HG03460 (cell line): ENCODE data around the gene IGSF11.

ENCODE experiments used
- ATAC-seq: cut with Tn5 transposase; IDR thresholded peaks from one replicate; pipeline ENCODE4 v1.9.1; 2021; ENCODE audit not compliant: unreplicated experiment

The IGSF11 gene

DNA sequence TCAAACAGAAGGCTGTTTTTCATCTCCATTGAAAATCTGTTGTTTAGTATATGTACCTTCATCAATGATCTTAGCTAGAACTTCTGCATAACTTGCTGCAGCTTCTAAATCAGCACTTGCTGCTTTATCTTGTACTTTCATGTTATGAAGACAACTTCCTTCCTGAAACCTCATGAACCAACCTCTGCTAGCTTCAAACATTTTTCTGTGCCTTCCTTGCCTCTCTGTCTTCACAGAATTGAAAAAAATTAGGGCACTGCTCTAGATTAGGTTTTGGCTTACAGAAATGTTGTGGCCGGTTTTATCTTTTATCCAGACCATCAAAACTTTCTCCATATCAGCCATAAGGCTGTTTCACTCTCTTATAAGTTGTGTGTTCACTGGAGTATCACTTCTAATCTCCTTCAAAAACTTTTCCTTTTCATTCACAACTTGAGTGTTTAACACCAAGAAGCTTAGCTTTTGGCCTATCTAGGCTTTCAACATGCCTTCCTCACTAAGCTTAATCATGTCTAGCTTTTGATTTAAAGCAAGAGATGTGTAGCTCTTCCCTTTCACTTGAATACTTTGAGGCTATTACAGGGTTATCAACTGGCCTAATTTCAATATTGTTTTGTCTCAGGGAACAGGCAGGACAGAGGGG, 78.6 kb downstream of the IGSF11 start:
- no peak for ATAC-seq

DNA sequence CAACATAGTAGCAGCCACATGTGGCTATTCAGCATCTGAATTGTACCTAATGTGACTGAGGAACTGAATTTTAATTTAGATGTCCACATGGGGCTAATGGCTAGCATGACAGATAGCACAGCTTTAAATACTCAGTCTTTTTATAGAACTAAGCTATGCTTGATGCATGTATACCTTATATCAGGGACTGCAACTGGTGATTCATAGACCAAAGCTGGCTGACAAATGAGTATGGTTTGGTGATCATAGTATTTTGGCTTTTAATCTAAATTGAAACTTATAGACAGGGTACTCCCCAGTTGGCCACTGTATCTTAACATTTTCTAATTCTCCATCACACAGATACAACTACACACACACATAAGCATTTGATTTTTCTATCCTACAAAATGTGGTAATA, 83.6 kb downstream of the IGSF11 start:
- ATAC-seq, result no peak

DNA sequence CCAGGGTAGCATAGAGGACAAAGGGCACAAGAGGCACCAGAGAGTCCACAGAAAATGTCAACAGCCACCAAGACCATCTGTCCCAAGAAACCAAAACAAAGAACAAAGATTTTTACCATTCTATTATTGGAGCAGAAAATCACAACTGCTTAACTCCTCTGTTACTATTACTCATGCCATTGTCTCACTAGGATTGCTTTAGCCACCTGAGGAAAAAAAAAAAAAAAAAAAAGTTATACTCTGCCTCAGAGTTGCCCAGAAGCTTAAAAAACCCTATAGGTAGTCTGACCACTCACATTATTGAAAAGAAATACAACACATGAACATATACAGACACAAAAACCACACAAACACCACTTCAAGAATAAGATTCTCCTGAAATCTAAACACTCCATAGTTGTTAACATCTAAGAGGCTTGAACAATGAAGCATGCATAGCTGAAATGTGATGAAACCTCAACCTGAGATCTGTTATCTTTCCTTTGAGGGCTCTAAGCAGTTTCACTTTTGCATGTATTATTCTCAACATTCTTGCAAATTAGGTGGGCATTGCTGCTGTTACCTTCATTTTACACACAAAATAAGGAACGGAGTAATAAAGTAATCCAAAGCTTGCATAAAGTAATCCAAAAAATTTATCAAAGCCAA, 85.4 kb downstream of the IGSF11 start:
- ATAC-seq, result no peak

DNA sequence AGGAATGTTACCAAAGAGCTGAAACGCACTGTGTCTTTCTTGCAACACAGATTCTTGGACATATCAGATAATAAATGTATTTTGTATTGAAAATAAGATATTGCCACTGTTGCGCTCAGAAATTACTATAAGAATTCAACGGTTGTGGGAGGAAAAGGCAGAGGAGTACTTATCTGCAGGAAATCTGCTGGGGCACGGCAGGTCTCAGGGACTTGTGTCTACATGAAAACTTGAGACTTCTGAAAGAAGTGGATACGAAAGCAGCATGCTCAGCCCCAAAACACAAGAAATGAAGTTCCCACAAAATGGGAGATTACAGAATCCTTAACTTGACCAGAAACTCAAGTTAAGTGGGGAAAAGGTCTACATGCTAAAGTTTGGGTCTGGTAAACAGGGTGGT, 86.5 kb downstream of the IGSF11 start:
- ATAC-seq, result no peak

DNA sequence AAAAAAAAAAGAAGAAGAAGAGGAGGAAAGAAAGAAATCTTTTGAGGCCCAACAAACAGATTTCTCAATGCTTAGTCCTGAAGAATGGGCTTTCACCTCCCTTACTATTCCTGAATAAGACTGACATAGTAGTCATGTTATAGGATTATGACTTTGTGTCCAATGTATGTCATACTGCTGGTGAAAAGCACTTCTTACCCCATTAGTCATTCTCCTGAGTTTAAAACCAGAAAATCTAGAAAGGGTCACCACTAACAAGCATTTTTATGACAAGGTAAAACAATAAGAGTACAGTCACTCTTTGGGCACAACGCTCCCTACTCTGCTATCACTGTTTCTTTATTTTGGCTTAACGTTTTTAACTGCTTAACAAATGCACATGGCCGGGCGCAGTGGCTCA, 88.2 kb downstream of the IGSF11 start:
- no peak for ATAC-seq

DNA sequence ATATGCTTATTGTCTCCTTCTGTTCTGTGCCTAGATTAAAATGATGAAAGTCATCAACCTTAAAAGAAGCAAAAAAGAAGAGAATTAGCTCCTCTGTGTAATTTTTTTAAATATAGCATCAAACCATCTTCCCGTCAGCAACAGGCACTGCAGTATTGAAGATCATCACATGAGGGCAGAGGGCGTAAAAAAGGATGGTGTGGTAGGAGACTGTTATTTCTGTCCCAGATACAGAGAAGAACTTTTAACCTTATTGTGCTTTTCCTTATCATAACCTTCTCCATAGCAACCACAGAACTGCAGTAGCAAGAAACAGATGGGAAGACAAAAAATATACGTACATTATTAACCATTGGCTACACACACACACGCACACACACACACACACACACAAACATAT, 88.8 kb downstream of the IGSF11 start:
- no peak for ATAC-seq

DNA sequence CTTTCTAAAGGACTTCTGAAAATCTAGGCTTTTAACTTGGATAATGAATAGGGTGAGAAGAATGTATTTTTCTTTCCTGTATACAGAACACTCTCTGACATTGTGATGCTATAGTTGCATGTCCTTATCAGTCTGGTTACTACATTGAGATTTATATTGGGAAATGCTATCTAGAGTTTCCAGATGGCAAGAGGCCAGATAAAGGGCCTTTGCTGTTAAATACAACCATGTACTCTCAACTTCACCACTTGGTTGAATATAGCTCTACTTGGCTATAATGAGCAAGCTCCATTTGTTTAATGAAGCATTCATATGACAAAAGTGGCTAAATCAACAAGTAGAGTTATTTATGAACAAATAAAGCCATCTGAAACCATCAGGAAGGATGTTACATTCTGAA, 91.0 kb downstream of the IGSF11 start:
- no peak for ATAC-seq

DNA sequence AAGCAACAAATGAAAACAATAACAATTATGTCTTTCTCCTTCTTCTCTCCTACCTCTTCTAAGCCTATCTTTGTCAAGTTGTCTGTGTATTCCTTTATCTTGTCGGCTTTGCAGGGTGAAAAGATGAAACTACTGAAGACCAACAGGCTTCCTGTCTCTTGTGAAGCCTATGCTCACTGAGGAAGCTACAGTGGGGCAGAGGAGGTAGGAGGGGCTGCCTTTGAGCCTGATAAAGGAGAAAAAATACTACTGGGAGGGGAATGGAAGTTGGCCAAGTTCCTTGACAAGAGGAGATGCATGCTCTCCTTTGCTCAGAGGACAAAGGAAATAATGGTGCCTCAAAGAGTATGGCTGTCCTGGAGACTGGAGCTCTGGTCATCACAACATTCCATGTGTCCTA, 92.0 kb downstream of the IGSF11 start:
- no peak for ATAC-seq

DNA sequence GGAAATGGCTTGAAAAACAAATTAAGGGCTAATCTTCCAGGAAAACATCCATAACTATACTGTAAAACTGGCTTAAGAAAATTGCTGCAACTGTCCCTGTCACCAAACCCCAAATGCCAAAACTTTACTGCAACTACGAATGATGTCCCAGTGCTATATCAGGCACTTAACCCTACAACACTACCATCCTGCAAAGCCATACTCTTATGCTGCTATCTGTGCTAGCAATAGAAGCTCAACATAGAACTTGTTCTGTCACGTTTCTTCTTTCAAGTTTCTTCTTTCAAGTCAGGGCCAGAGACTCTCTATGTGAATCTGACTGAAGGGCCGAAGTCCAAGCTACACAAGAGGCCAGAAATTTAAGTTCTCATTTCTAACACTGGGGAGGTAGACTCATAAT, 92.5 kb downstream of the IGSF11 start:
- ATAC-seq, result no peak

DNA sequence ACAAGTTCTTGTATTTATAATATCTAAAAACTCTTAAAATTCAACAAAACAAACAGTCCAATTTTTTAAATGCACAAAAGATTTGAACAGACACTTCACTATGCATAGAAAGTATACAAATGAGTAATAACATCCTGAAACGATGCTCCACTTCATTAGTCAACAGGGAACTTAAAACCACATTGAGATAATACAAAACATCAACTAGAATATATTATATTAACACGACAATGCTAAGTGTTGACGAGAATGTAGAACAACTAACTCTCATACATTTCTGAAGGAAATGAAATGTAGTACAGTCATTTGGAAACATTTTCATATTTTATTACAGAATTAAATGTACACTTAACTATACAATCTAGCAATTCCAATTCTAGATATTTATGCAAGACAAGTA, 93.4 kb downstream of the IGSF11 start:
- ATAC-seq, result no peak

DNA sequence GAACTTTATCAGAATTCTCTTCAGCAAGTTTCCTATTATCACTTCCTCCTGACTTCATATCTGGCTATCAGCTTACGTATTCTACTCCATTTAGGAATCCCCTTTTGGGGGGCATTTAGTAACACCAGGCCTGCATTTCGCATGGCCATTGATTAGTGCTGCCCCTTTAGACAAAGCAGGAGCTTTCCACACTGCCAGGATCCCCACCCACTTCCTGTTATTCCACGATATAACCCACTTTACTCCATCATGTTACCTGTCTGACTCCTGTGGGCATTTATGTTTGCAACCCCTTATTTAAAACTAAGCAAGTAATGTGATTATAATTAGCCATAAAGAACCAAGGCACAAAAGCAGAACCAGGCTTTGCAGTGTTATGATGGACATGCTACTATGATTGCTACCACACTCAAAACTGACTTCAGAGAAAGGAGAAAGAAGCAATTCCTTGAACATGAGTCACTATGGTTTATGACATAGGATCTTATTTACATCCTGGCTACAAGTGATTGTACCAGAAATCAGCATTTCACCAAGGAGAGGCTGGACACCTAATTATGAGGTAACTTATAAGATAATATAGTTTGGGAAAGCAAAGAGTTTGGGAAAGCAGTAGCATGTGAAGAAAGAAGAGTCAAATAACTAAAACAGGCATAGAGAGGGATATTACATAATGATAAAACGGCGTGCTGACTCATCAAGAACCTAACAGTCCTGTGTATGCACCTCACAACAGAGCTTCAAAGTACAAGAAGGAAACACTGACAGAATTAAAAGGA, 96.3 kb downstream of the IGSF11 start:
- no peak for ATAC-seq

DNA sequence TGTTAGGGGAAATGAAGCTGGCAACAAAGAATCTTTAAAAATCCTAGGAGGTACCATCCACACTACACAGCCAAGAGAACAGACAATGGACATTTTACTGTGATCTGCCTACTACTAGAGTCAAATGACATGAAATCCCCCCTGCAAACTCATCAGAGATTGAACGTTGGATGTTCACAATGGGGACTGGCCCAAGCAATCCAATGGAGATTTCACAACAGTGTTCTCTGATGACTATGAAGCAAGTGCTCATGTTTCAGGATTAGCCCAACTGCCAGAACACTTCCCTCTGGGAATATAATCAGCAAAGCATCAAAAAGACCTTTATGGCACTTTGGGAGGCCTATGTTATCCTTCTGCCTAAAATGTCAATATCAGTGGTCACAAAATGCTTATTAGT, 97.8 kb downstream of the IGSF11 start:
- ATAC-seq, result no peak

DNA sequence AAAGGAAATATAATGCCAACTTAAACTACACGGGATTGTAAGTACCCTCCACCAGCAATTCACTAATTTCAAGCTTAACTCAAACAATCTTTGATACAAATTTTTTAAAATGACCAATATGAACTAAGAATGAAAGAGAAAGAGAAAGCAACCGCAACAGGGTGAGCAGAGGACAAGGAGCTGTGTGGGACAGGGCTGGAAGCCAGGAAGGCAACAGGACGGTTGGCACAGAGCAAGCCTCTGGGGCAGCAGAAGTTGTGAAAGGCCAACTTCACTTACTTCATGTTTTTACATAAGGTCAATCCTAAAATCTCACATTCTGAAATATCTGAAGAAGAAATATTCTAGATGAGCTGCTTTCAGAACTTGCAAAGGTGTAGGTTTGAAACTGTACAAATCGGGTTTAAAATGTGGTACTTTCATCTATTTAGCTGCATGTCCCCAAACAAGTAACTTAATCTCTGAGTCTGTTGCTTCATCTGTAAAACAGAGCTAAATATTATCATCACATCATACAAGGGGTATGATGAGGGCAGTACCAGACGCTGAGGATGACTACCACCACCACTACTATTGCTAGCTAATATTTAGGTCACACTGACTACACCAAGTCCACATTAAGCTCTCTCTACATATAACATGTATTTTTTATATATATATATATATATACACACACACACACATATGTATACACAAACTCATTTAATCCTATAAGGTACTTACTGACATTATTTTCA, 101.7 kb downstream of the IGSF11 start:
- ATAC-seq, result no peak

DNA sequence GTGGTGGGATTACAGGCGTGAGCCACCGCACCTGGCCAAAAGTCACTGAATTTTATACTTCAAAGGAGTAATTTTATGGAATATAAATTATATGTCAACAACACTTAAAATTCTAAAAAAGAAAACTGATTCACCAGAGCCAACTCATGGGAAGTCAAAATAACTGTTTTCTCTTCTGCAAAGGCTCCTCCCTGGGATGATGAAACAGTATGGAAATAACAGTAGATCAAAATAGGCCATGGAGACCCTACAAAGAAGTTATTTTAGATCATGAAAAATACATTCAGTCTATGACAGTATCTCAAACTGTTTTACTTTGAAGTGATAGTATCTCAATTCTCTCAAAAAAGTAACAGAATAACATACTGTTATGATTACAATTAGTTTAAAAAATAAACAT, 102.7 kb downstream of the IGSF11 start:
- ATAC-seq, result no peak

DNA sequence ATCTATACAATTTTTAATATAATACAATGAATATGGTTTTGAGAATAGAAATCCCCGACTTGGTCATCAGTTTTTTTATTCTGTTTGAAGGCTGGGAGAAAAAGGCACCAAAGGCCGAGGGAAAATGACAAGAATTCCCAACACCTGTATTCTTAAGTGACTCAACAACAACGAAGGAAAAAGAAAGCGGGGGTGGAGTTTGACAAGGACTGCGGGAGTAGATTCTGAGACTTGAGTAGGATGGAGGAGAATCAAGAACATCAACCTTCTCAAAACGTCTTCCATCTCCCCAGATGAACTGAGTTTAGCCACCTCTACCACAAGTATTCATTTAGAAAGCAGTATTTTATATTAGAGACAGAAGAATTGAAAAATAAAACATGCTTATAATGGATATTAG, 107.2 kb downstream of the IGSF11 start:
- no peak for ATAC-seq

DNA sequence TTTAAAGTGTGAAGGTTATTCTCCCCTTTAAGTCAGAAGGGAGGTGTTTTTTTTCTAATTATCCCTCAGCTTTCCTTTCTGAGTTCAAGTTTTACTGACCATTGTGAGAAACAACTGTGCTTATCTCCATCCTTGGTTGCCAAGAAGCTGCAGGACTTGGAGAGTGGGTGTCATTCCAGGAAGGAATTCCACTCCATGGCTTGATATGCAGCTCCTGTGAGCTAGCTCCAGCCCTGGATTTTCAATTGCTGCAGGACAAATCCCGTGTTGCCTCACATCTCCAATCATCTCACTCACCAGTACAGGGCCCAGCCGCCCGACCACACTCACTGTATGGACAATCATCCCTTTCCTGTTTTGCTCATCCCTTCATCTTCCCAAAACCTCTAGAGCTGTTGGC, 122.5 kb downstream of the IGSF11 start:
- ATAC-seq, result no peak

DNA sequence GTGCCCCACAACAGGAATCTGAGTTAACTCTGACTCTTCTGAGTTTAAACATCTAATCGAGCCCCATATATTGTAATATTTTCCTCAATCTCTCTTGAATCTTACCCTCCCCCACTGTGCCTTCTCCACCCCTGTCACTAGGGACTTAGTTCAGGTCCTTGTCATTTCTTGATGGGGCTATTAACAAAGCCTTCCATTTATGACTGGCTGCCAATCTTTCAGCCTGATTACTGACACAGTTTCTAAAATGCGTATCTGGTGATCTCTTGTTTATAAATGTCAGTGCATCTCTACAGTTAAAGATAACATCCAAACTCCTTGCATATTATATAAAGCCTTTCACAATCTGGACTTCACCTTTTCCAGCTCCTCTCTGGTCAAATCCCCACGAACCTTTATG, 124.3 kb downstream of the IGSF11 start:
- no peak for ATAC-seq

DNA sequence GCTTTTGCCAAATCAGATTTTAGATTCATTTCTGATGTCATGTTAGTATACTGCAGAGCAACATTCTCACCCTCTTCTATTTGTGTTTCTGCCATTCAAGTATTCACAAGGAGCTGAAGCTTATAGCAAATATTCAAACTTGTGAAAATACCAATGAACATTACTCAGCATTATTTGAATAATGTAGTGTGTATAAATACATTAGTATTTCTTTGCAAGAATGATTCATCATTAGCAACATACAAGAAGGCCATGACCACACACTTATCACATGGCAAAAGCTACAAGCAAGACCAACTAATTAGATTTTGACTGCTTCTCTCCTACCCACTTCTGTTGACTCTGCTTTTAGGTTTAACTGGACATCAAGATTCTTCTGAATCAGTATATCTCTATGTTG, 124.9 kb downstream of the IGSF11 start:
- no peak for ATAC-seq

DNA sequence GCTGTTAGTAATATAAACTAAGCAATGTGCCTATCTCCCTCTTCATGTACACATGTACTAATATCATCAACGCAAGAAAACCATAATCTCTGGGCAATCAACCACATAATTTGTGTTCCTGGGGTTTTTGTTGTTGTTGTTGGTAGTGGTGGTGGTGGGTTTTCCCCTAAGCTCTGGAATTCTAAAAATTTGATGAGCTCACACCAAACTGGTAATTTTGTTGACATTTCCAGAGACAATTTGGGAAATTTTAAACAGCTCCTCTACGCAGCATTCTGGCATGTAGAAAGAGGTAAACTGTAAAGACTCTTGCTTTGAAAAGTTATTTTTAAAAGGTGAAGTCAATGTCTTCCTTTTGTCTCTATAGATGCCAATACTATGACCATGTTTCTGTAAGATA, 126.7 kb downstream of the IGSF11 start:
- no peak for ATAC-seq

DNA sequence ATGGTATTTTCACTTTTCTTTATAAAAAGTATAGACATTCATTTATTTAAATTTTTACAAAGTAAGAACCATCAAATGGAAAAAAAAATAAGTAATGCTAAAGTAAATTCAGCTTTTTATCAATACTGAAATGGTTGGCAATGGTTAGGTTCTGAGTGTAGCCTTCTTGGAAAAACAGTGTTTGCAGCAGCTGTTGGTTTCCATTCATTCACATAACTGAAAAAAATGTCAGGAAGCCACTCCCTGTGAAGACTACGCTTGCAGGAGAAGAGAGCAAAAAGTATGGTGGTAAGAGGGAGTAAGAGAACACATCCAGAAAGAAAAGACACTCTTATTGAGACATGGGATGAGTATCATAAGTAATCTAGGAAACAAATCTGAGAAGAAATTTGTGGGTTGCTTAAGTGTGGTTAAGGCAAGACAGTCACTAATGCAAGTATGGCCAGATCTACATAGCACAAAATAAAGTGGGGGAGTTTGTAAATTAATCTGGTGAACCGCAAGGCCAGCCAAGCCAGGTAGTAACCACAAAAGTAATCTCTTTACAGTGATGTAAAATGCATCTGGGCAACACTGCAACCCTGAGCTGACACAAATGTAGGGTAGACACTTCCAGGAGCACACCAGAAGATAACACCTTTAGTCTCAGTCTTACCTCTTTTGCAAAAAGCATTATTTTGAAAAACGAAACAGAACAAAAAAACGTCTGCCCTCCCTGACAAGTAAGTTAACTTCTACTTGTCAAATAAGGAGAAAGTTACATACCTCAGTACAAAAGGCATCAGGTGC, 133.7 kb downstream of the IGSF11 start:
- ATAC-seq, result no peak

DNA sequence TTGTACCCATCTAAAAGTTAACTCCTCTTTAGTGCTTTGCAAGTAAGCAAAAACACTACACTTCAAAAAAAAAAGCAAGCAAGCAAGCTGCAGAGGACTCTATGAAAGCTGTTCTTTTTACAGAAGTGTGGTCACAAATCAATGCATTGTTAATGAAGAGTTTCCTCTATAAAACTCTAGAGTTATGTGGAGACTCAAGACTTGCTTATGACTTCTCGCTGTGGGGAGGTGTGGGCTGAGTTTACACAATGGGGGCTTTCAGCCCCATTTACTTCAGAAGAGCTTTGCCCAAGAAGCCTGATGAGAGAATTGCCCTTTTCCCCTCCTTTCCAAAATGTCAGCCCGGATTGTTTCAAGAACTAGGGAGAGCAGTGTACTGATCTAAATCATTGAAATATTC, 144.4 kb downstream of the IGSF11 start:
- no peak for ATAC-seq
